SW 1271 (cell line): Measurements from ENCODE around the gene ARSG.
A peak's percentile ranks its signal among the peaks of the same experiment; 100 is the strongest.
"Not testable (repeated sequence)": the region's sequence is repeated elsewhere in the genome, so short reads cannot be mapped to it uniquely, and the experiment has no call there.

Source experiments
- DNase-seq, 2 experiments: peaks; one replicate each; lab custom pipeline; 2025; lab: John Stamatoyannopoulos, UW

ARSG gene

GRCh38 chr17:68397108-68397536 lies 105.8 kb downstream of the ARSG start:
- no peak for DNase-seq

GRCh38 chr17:68398691-68399637 lies 107.7 kb downstream of the ARSG start:
- peak; percentile 25 to 59 for DNase-seq

DNA sequence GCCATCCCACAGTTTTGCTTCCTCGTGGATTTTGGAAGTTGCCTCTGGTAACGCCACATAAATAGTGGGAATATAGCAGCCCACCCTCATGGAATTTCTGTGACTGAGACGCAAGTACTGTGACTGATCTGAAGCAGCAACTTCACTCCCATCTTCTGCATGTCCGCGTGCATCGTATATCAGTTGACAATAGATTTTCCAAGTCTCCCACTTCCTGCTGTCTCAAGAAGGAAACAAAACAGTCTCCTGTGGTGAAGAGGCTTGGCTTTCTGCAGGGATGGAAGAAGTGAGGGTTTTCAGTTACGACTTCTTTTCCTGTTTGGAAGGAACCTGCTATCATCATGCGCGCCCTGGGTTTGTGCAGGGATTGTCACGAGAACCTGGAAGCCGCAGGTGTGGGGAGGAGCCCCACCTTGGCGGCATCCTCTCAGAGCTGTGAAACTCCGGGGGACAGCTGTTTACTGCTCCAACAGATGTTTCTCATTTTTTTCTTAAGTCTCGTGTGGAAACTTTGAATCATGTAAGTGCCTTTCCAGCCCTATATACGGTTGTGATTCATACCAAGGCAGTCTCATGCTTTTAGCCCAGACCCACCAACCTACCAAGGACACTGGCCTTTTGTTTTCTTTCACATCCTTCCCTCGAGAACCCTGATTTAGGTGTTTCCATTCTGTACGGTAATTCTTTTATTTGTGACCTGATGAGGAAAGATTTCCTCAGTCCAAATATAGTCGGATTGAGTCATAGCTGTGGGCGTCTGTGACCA lies 108.5 kb downstream of the ARSG start:
- DNase-seq: no peak

- no peak for DNase-seq
These were observed 109.1 kb downstream of the ARSG start for GRCh38 chr17:68400404-68400735.

DNA sequence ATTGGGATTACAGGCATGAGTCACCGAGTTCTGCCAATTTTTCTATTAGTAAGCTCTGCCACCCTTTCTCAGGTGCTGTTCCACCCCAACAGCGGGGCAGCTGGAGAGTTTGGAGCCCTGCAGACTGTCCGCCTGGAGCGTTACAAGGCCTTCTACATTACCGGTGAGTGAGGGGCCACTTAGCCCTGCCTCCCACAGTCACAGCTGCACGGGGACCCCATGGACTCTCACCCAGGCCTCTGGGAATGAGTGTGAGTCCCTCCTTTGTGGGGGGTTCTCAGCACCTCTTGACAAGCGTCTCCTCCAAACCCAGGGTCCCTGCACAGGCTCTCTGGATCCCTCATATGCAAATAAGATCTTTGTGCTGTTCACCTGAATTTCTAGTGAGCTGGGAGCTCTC lies 110.0 kb downstream of the ARSG start:
- DNase-seq: no peak

- no peak for DNase-seq
These were observed 111.8 kb downstream of the ARSG start for GRCh38 chr17:68403122-68403521.

DNA sequence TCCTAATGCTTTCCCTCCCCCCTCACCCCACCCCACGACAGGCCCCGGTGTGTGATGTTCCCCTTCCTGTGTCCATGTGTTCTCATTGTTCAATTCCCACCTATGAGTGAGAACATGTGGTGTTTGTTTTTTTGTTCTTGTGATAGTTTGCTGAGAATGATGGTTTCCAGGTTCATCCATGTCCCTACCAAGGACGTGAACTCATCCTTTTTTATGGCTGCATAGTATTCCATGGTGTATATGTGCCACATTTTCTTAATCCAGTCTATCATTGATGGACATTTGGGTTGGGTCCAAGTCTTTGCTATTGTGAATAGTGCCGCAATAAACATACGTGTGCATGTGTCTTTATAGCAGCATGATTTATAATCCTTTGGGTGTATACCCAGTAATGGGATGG lies 112.5 kb downstream of the ARSG start:
- DNase-seq: not testable (repeated sequence)

- DNase-seq: not testable (repeated sequence)
These were observed 116.4 kb downstream of the ARSG start for GRCh38 chr17:68407656-68408055.

GRCh38 chr17:68413597-68414560 lies 122.6 kb downstream of the ARSG start:
- not testable (repeated sequence) for DNase-seq

GRCh38 chr17:68414901-68415300 lies 123.6 kb downstream of the ARSG start:
- DNase-seq: not testable (repeated sequence)

DNA sequence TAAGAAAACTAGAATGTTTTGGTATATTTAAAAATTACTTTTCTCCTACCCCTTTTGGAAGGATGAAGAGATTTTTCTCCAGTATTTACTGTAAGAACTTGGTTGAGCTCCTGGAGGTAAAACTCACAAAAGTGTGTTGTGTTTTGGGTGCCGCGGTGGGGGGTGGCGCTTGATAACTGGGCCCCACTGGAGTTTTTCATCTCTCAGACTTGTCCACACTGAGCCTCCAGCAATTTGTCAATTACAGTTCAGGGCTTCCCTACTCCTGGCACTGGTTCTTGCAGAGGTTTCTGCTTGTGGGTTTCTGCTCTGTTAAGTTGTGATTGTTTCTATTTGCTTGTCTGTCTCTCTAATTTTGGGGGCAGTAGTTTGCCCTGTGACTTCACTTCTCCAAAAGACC lies 126.0 kb downstream of the ARSG start:
- no peak for DNase-seq

DNA sequence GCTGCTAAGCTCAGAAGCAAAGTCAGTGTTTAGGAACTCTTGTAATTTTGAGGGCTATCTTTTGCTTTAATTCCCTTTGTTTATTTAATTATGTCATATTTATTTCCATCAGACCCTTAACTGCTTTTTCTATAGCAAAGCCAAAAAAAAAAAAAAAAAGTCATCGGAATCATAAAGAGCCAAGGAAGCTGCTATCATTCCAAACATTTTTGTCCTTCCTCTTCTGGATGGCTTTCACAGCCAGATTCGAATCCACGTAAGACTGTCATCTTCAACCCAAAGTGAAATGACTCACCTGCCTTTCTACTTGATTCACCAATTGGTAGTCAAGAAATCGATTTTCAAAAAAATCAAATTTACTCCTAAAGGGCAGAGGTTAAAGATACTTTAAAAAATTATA lies 127.6 kb downstream of the ARSG start:
- no peak for DNase-seq

DNA sequence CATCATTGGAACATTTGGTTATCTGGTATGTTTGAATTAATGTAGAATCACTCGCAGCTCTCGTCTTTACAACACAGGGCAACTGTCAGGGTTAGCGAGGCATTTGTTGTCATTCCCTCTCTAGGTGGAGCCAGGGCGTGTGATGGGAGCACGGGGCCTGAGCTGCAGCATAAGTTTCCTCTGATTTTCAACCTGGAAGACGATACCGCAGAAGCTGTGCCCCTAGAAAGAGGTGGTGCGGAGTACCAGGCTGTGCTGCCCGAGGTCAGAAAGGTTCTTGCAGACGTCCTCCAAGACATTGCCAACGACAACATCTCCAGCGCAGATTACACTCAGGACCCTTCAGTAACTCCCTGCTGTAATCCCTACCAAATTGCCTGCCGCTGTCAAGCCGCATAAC lies 128.8 kb downstream of the ARSG start:
- no peak for DNase-seq

DNA sequence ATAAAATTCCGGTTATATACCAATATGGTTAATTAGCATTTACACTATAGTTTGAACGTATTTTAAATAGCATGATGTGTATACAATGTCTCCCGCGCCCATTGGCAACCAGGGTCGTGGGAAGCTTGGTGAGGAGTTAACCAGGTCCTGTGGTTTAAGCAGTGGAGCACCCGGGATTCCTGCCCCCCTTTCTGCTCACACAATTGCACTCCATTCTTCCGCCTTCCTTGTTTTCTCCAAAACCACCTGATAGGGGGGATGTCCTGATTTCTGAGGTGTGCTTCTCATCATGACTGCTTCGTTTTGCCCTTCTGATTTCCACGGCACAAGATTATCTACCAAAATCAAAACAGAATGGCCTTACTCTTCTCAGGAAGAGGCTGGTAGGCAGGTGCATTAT lies 130.2 kb downstream of the ARSG start:
- DNase-seq: no peak

- no peak for DNase-seq
These were observed 131.5 kb downstream of the ARSG start for GRCh38 chr17:68422821-68423220.

DNA sequence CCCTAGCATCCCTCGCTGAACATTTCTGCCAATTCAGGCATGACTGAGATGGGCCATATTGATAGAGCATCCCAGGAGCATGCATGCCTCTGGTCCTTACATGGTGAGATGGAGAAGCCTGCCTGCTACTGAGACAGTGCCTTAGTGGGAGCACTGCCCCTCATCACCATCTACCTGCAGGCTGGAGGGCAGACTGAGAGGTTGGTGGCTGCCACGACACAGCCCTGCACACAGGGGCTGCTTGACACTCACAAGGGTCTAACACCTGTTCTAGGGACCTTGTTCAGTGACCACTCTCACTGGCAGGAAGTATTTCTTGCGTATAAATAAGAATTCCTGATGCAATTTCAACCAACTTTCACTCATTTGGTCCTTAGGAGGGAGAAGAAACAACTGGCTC lies 132.0 kb downstream of the ARSG start:
- DNase-seq: no peak

DNA sequence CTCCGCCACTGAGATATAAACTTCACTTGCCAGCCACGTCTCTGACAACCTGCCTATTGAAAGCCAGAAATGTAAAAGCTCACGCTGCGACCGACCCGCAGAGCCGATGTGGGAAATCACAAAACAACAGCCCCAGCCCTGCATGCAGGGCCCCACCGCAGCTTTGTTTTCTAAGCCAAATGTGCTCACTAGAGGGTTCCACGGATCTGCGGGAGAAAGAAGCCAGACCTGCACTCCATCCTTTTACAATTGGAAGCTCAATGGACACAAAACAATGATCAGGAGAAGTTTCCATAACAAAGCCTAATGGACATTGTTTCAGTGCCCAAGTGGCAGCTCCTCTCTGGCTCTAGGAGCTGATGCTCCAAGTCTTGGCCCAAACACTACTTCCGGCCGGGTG lies 132.9 kb downstream of the ARSG start:
- no peak for DNase-seq

DNA sequence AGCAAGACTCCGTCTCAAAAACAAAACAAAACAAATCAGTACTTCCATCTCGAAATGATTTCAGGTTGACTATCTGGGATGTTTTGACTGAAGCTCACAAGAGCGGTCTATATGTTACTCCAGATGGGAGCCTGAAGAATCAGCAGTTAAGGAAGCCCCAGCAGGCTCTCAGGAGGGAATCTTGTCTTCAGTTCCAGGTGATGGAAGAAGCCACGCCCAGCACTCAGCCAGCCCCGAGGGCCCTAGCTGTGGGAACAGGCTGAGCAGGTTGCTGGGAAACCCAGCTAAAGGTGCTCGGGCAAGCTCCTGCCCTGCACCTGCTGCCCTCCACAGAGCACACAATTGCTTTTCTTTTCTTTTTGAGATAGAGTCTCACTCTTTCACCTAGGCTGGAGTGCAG lies 133.6 kb downstream of the ARSG start:
- no peak for DNase-seq

GRCh38 chr17:68425979-68426378 lies 134.7 kb downstream of the ARSG start:
- DNase-seq: no peak

DNA sequence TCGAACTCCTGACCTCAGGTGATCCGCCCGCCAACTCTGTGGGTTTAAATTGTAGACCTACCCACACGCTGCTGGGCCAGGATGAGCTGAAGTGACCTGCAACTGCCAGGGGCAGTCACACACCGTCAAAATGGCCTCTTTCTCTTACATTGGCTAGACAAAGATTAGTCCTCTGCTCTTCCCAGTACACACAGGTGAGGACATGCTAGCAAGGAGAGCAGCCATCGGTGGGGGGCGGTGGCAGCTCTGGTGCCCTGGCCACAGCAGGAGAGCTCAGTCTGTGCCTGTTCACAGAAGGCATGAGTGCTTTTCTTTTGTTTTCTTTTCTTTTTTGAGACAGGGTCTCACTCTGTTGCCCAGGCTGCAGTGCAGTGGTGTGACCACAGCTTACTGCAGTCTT lies 136.3 kb downstream of the ARSG start:
- DNase-seq: no peak

- no peak for DNase-seq
These were observed 137.3 kb downstream of the ARSG start for GRCh38 chr17:68428498-68429172.
